GM12878 (cell line): ENCODE data around the gene TLL2. TPM values are rescaled to one million over a fixed set of nuclear protein-coding genes. Genes with fewer than 3 reads are reported as not detected.

Experiments
- ATAC-seq: fragments of 200-7000 bp; cut with Tn5 transposase; 3 replicates; pipeline ENCODE4 v1.9.1; 2020; ENCODE audit warnings: mild to moderate bottlenecking, moderate library complexity
- BruUV-seq: library from RNA; stranded (reverse); fragments of 400-500 nt; replicated peaks from 2 replicates; lab custom pipeline; 2021; lab: Mats Ljungman, UMichigan
- CTCF ChIA-PET: fragments of 300-600 bp; sonication (Branson Sonifier 250); formaldehyde crosslinking; extraction: SDS; loops from one replicate; lab custom pipeline; 2021; ENCODE audit warnings: inconsistent platforms; lab: Yijun Ruan, JAX
- POLR2A ChIA-PET: fragments of 350-600 bp; formaldehyde crosslinking; extraction: SDS; loops from one replicate; lab custom pipeline; 2021; ENCODE audit warnings: inconsistent platforms; lab: Charles Lee
- RAD21 ChIA-PET: fragments of 300-600 bp; sonication (Branson Sonifier 250); formaldehyde crosslinking; loops from one replicate; lab custom pipeline; 2023; ENCODE audit warnings: antibody characterized with exemption; ENCODE audit not compliant: unreplicated experiment; lab: Charles Lee
- SMC1A ChIA-PET: fragments of 300-600 bp; sonication (Branson Sonifier 250); formaldehyde crosslinking; loops from one replicate; lab custom pipeline; 2023; ENCODE audit not compliant: unreplicated experiment, uncharacterized antibody; lab: Charles Lee
- DNase-seq: peaks from one replicate; pipeline ENCODE4 v3.0.0-alpha.2; 2011; ENCODE audit warnings: low read depth, low spot score
- FAIRE-seq: peaks from 3 replicates; lab custom pipeline; 2011; peaks lifted over from hg19 to GRCh38; lab: Jason Lieb, UNC
- H2AFZ ChIP-seq: 2 replicates; pipeline ENCODE4 v1.6.0; 2011; ENCODE audit warnings: low read depth, low read length, control low read depth; ENCODE audit not compliant: control insufficient read depth
- H3K27ac ChIP-seq: 2 replicates; pipeline ENCODE4 v1.5.1; 2011; ENCODE audit warnings: control low read depth; ENCODE audit not compliant: control insufficient read depth, insufficient read depth
- H3K27me3 ChIP-seq, 2 experiments: replicated peaks in 1 of 2; 2 replicates each; pipeline versions ENCODE4 v1.6.0 to v1.6.1; 2011; ENCODE audit warnings: low read length in 1 of 2; ENCODE audit not compliant: control insufficient read depth in 2 of 2, insufficient read depth in 2 of 2
- H3K36me3 ChIP-seq, 2 experiments: 2 replicates each; pipeline ENCODE4 v1.5.1; 2011; ENCODE audit warnings: low read length in 1 of 2; ENCODE audit not compliant: control insufficient read depth in 2 of 2, insufficient read depth in 2 of 2
- H3K4me1 ChIP-seq: 2 replicates; pipeline ENCODE4 v1.6.1; 2011; ENCODE audit warnings: mild to moderate bottlenecking, low read length, moderate library complexity, mixed read lengths; ENCODE audit not compliant: control insufficient read depth, insufficient read depth
- H3K4me2 ChIP-seq: 2 replicates; pipeline ENCODE4 v1.6.0; 2011; ENCODE audit warnings: control low read depth; ENCODE audit not compliant: control insufficient read depth, insufficient read depth
- H3K4me3 ChIP-seq: fragments of 200-600 bp; sonication (generic); 2 replicates; pipeline ENCODE4 v1.5.1; 2016
- H3K79me2 ChIP-seq: 2 replicates; pipeline ENCODE4 v1.6.0; 2011; ENCODE audit warnings: low read length; ENCODE audit not compliant: control insufficient read depth, insufficient read depth
- H3K9ac ChIP-seq: 2 replicates; pipeline ENCODE4 v1.8.0; 2011; ENCODE audit warnings: low read length, control low read depth, mixed read lengths; ENCODE audit not compliant: control insufficient read depth, insufficient read depth
- H3K9me3 ChIP-seq: replicated peaks from 3 replicates; pipeline ENCODE4 v1.5.1; 2011; ENCODE audit warnings: mild to moderate bottlenecking, low read length; ENCODE audit not compliant: control insufficient read depth, insufficient read depth
- H4K20me1 ChIP-seq: 2 replicates; pipeline ENCODE4 v1.6.0; 2011; ENCODE audit not compliant: control insufficient read depth, insufficient read depth
- ASH2L ChIP-seq: fragments of 300-600, 200-600 bp; sonication (generic); IDR thresholded peaks from 2 replicates; pipeline ENCODE4 v1.6.1; 2017; ENCODE audit warnings: low read depth, mild to moderate bottlenecking, borderline replicate concordance
- ATF2 ChIP-seq: IDR thresholded peaks from 2 replicates; pipeline ENCODE4 v1.6.1; 2012; ENCODE audit warnings: low read length, inconsistent platforms
- CUX1 ChIP-seq: IDR thresholded peaks from 2 replicates; pipeline ENCODE4 v1.6.1; 2012; ENCODE audit warnings: improper control_type of control experiment, low read depth, low read length; ENCODE audit not compliant: insufficient replicate concordance
- E2F8 ChIP-seq: fragments of 450-650 bp; IDR thresholded peaks from 2 replicates; pipeline ENCODE4 v1.6.1; 2018; ENCODE audit warnings: mild to moderate bottlenecking, low read depth, moderate library complexity; ENCODE audit not compliant: partially characterized antibody
- EGR1 ChIP-seq, 2 experiments: IDR thresholded peaks; 1 replicate in 1 of 2; 2 replicates in 1 of 2; pipeline ENCODE4 v1.6.1; 2011 to 2012; ENCODE audit warnings: low read depth in 2 of 2, low read length in 2 of 2, borderline replicate concordance in 1 of 2, mild to moderate bottlenecking in 1 of 2, moderate library complexity in 1 of 2
- HDGF ChIP-seq: fragments of 450-650 bp; IDR thresholded peaks from 2 replicates; pipeline ENCODE4 v1.6.1; 2016; ENCODE audit warnings: antibody characterized with exemption
- MLLT1 ChIP-seq: fragments of 450-650 bp; IDR thresholded peaks from 2 replicates; pipeline ENCODE4 v1.6.1; 2016; ENCODE audit warnings: mild to moderate bottlenecking
- NFYB ChIP-seq: IDR thresholded peaks from 2 replicates; pipeline ENCODE4 v1.6.1; 2011; ENCODE audit warnings: low read depth, mild to moderate bottlenecking, low read length, improper control_type of control experiment, moderate library complexity; ENCODE audit not compliant: insufficient read depth
- RAD21 ChIP-seq: IDR thresholded peaks from 2 replicates; pipeline ENCODE4 v1.6.1; 2011; ENCODE audit warnings: mild to moderate bottlenecking, low read depth, low read length, moderate library complexity; ENCODE audit not compliant: insufficient read depth
- STAT3 ChIP-seq: IDR thresholded peaks from 2 replicates; pipeline ENCODE4 v1.6.1; 2011; ENCODE audit warnings: low read depth, low read length, improper control_type of control experiment
- SUPT20H ChIP-seq: IDR thresholded peaks from 2 replicates; pipeline ENCODE4 v1.6.1; 2011; ENCODE audit warnings: low read depth, mild to moderate bottlenecking, low read length, moderate library complexity, borderline replicate concordance; ENCODE audit not compliant: control insufficient read depth
- WGBS: methylation state at CpG from one replicate; pipeline ENCODE4 v1.1.6; 2016; ENCODE audit warnings: low lambda C conversion rate; ENCODE audit not compliant: insufficient replicate concordance, insufficient coverage; ENCODE audit errors: missing lambda C conversion rate; 5-methylcytosine and 5-hydroxymethylcytosine counted together
- in situ Hi-C: fragments of 300-500 bp; cut with MboI; formaldehyde crosslinking; loops from 9 replicates; pipeline ENCODE4 v1.14.3; 2018; ENCODE audit warnings: mixed read lengths
- intact Hi-C: fragments of 100-400 bp; cut with micrococcal nuclease; formaldehyde crosslinking; loops from one replicate; pipeline ENCODE4 v1.14.2; 2022; ENCODE audit not compliant: unreplicated experiment
- polyA plus RNA-seq, 11 experiments: library from polyadenylated mRNA; depleted of rRNA in 4 of 11; unstranded in 6 of 11; stranded (reverse) in 5 of 11; fragments of >200 nt; fragmentation: Nextera tagmentation in 4 of 11; fragmentation: Illumina TruSeq in 1 of 11; extraction: Ambion mirVana in 4 of 11; extraction: Trizol in 1 of 11; gene quantifications; 1 replicate in 1 of 11; 2 replicates in 10 of 11; pipeline versions ENCODE4 v1.2.1 to v1.2.3, GENCODE V29; 2011 to 2016; ENCODE audit warnings: inconsistent platforms in 2 of 11, missing spikeins in 2 of 11, low read depth in 1 of 11
- total RNA-seq, 4 experiments: library from RNA; depleted of rRNA in 3 of 4; stranded (reverse); fragments of >200 nt in 3 of 4; fragmentation: Illumina TruSeq in 1 of 4; extraction: Trizol in 1 of 4; gene quantifications; 2 replicates each; pipeline versions ENCODE4 v1.2.1 to v1.2.3, GENCODE V29; 2013 to 2021

Gene TLL2
- total and polyA plus RNA-seq, 10 of the 15 experiments (the other 5 are each of a cell fraction or from before 2014, with no cell fraction given) = 0.02 to 2.1 (median 0.52) TPM

GRCh38 chr10:96411716-96412320 is 101.9 kb downstream of the TLL2 start:
- H3K4me1 ChIP-seq = no peaks in the 10 kb centered on the region; the same call in 1 of the 2 replicates
- ATAC-seq = no peak
- no peaks in the 10 kb centered on the region; the same call in 2 of the 3 replicates for H3K9me3 ChIP-seq
- FAIRE-seq = no peak
- no peaks in the 10 kb centered on the region; a peak in 1 of 4 replicates for H3K27me3 ChIP-seq
- no peaks in the 10 kb centered on the region for H4K20me1 ChIP-seq
- BruUV-seq = no TSS peak
- no peak overlapping the region for H3K4me2 ChIP-seq
- DNase-seq = no peak
- H3K36me3 ChIP-seq = no peaks in the 10 kb centered on the region
- ChIA-PET POLR2A (interaction anchor here (0.6 kb wide), 1 partner anchor 133 kb away, joined by 5 read pairs; no protein-coding TSS in a partner anchor), RAD21 (interaction anchor here (0.6 kb wide), 2 partner anchors 14 to 547 kb away, joined by 3 read pairs; no protein-coding TSS in a partner anchor), SMC1A (interaction anchor here (1.1 kb wide), 1 partner anchor 10 kb away, joined by 3 read pairs; no protein-coding TSS in a partner anchor), CTCF (interaction anchor here (0.8 to 1.5 kb wide), 3 partner anchors 10 to 16 kb away, joined by 3 to 5 read pairs (median 4); no protein-coding TSS in a partner anchor)
- H3K79me2 ChIP-seq = no peaks in the 10 kb centered on the region
- H2AFZ ChIP-seq = no peak overlapping the region
- no peak overlapping the region for H3K9ac ChIP-seq
- in situ Hi-C loops (no loop called here), intact Hi-C loops (no loop called here)
- 27% methylated on average over 10 of the region's 10 CpGs for WGBS
- no peak overlapping the region for H3K27ac ChIP-seq
- no peak overlapping the region for H3K4me3 ChIP-seq
- no peak for TF ChIP-seq STAT3
- TF ChIP-seq NFYB = no peak
- TF ChIP-seq ASH2L = no peak
- TF ChIP-seq RAD21 = no peak
- TF ChIP-seq CUX1 = no peak
- TF ChIP-seq E2F8 = no peak
- TF ChIP-seq ATF2 = no peak
- no peak for TF ChIP-seq HDGF
- TF ChIP-seq EGR1 (IDR thresholded peaks at IDR 0.05; ENCODE audit: borderline replicate concordance in 1 of 2, low read depth in 2 of 2, low read length in 2 of 2) = no peak
- no peak for TF ChIP-seq MLLT1
- no peak for TF ChIP-seq SUPT20H
